Ovary (tissue), 9 donors: ENCODE results near the gene SNX13. TPM values are rescaled to one million over a fixed set of nuclear protein-coding genes. Genes with fewer than 3 reads are reported as not detected.

Source experiments
- DNase-seq, 5 donors: peaks; one replicate each; pipeline ENCODE4 v3.0.0-alpha.2; 2019 to 2020
- H3K27ac ChIP-seq, 2 donors: fragments of 200-600 bp; one replicate each; pipeline versions ENCODE4 v1.5.1 to v1.8.0; 2019 to 2022
- H3K27me3 ChIP-seq: fragments of 200-600 bp; one replicate; pipeline ENCODE4 v1.8.0; 2022
- H3K36me3 ChIP-seq: fragments of 200-600 bp; sonication (generic); one replicate; pipeline ENCODE4 v1.5.1; 2019
- H3K4me1 ChIP-seq: one replicate; pipeline ENCODE4 v1.8.1; 2013; ENCODE audit warnings: mild to moderate bottlenecking, moderate library complexity; ENCODE audit not compliant: insufficient read depth
- H3K4me3 ChIP-seq: fragments of 200-600 bp; sonication (generic); one replicate; pipeline ENCODE4 v1.5.1; 2017
- H3K9me3 ChIP-seq, 2 donors: fragments of 200-600 bp in 1 of 2; sonication (generic) in 1 of 2; one replicate each; pipeline versions ENCODE4 v1.5.1 to v1.8.1; 2013 to 2019; ENCODE audit warnings: mild to moderate bottlenecking in 1 of 2, moderate library complexity in 1 of 2
- CTCF ChIP-seq, 3 donors: fragments of 450-650 bp in 2 of 3; fragments of 200-600 bp in 1 of 3; IDR thresholded peaks; one replicate each; pipeline versions ENCODE4 v1.5.1 to v1.8.0; 2016 to 2022; ENCODE audit warnings: antibody characterized with exemption in 3 of 3, mild to moderate bottlenecking in 1 of 3
- EP300 ChIP-seq: sonication (generic); formaldehyde crosslinking; IDR thresholded peaks from one replicate; pipeline ENCODE4 v1.6.1; 2017; ENCODE audit warnings: antibody characterized with exemption
- POLR2A ChIP-seq: fragments of 450-650 bp; IDR thresholded peaks from one replicate; pipeline ENCODE4 v1.6.1; 2017; ENCODE audit warnings: antibody characterized with exemption, mild to moderate bottlenecking, moderate library complexity
- WGBS, 3 donors: extraction: QIAGEN DNeasy Blood & Tissue Kit in 1 of 3; methylation state at CpG; one replicate each; pipeline versions ENCODE4 v1.1.5 to v1.1.7; 2013 to 2017; 5-methylcytosine and 5-hydroxymethylcytosine counted together
- intact Hi-C, 4 donors: fragments of 100-400 bp; cut with DNase I; formaldehyde crosslinking; loops; one replicate each; pipeline versions ENCODE4 v1.11.0 to v1.15.1; 2022 to 2023
- polyA plus RNA-seq, 2 donors: library from polyadenylated mRNA; stranded (reverse); fragments of 200-250 nt in 1 of 2; fragments of 350-450 nt in 1 of 2; fragmentation: Illumina TruSeq in 1 of 2; extraction: RNeasy Lipid Tissue Mini Kit (QIAGEN cat#74804) in 1 of 2; gene quantifications; one replicate each; pipeline ENCODE4 v1.2.3, GENCODE V29; 2013 to 2014
- total RNA-seq, 7 donors: library from RNA; depleted of rRNA in 2 of 7; stranded (reverse); fragments of >200 nt in 2 of 7; fragmentation: NEBNext Ultra II Directional in 3 of 7; extraction: Animal tissue kit (Norgen Biotek cat#: 25700) in 3 of 7; gene quantifications; one replicate each; pipeline versions ENCODE4 v1.1.0 to v1.2.4, GENCODE V29; 2016 to 2023
- donor health status: DM: no; HTN: no; CAD: no; lungs with moderate emphysema.
- donor health status: DM: no; HTN: no; CAD: no.
- donor health status: Bipolar disorder and iron deficiency.
- donor health status: DM: yes; HTN: yes; CAD: no.
- donor health status: DM: no; HTN: no; CAD: no.
- donor health status: DM: yes; HTN: yes; CAD: no.

SNX13 gene
- total and polyA plus RNA-seq, 9 donors, result 12.1 to 51.1 (median 46.1) TPM

GRCh38 chr7:17741426-17741825 is 198.9 kb downstream of the SNX13 start:
- Histone ChIP-seq H3K4me3 (no peak overlapping the region), H3K9me3 (no peaks in the 10 kb centered on the region), H3K27me3 (no peaks in the 10 kb centered on the region), H3K36me3 (no peaks in the 10 kb centered on the region), H3K4me1 (no peaks in the 10 kb centered on the region), H3K27ac (no peak overlapping the region)
- intact Hi-C loops, result no loop called here
- TF ChIP-seq CTCF (IDR thresholded peaks at IDR 0.05) (no peak), EP300 (no peak), POLR2A (no peak)
- DNase-seq, result no peak
- 72 to 85% (median 83%) methylated on average over 2 of the region's 2 CpGs for WGBS, 3 donors

Other genes starting within 250 kb of the SNX13 start
- not detected for gene PRPS1L1, start 87.4 kb upstream of the SNX13 start, total RNA-seq
- gene PRPS1L1, start 87.4 kb upstream of the SNX13 start, polyA plus RNA-seq, result not detected